ENCODE results near the gene TRPC4AP.

Gene TRPC4AP

DNA sequence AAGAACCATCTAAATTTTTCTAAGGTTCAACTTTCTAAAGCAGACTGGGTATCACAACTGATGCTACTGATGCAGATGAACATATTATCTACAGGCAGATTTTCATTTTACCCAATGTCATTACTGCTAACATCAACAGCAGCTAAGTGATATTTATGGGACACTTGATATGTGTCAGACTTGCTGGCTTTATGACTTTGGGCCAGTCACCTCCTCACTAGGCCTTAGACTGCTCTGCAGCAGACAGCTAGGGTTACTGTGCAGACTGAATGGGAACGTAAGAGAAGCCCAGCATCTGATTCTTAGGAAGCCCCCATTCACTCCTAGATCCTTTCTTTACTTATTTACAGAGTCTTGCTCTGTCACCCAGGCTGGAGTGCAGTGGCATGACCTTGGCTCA lies 70.8 kb downstream of the TRPC4AP start:
- no peaks in the 10 kb centered on the region for H3K4me1 ChIP-seq (ENCODE audit: low read length)
- no peaks in the 10 kb centered on the region for H3K27me3 ChIP-seq (replicated peaks; ENCODE audit: insufficient read depth, low read length)
- no peak for DNase-seq
- H3K4me3 ChIP-seq (ENCODE audit: low read length), result no peak overlapping the region
- no peak overlapping the region for H3K27ac ChIP-seq (ENCODE audit: low read length)
- no peaks in the 10 kb centered on the region for H3K36me3 ChIP-seq (replicated peaks; ENCODE audit: insufficient read depth, low read length)
- H3K4me2 ChIP-seq (ENCODE audit: low read depth, low read length), result no peak overlapping the region
- no peaks in the 10 kb centered on the region for H3K9me2 ChIP-seq (replicated peaks; ENCODE audit: insufficient read depth, low read length)
- no peak overlapping the region for H3K9ac ChIP-seq (ENCODE audit: low read length)
- no peak overlapping the region for H2AFZ ChIP-seq (ENCODE audit: low read length)
- H3F3A ChIP-seq (ENCODE audit: insufficient read depth, low read length), result no peaks in the 10 kb centered on the region
- H3K79me2 ChIP-seq (ENCODE audit: low read length), result no peaks in the 10 kb centered on the region
- no peaks in the 10 kb centered on the region for H4K20me1 ChIP-seq (ENCODE audit: insufficient read depth, low read length)
- no peaks in the 10 kb centered on the region for H3K9me3 ChIP-seq (replicated peaks; ENCODE audit: insufficient read depth, low read length)
- TF ChIP-seq, protein P1, sequence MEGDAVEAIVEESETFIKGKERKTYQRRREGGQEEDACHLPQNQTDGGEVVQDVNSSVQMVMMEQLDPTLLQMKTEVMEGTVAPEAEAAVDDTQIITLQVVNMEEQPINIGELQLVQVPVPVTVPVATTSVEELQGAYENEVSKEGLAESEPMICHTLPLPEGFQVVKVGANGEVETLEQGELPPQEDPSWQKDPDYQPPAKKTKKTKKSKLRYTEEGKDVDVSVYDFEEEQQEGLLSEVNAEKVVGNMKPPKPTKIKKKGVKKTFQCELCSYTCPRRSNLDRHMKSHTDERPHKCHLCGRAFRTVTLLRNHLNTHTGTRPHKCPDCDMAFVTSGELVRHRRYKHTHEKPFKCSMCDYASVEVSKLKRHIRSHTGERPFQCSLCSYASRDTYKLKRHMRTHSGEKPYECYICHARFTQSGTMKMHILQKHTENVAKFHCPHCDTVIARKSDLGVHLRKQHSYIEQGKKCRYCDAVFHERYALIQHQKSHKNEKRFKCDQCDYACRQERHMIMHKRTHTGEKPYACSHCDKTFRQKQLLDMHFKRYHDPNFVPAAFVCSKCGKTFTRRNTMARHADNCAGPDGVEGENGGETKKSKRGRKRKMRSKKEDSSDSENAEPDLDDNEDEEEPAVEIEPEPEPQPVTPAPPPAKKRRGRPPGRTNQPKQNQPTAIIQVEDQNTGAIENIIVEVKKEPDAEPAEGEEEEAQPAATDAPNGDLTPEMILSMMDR (IDR thresholded peaks at IDR 0.05; ENCODE audit: low read length), result no peak
- TF ChIP-seq EZH2phosphoT487 (IDR thresholded peaks at IDR 0.05; ENCODE audit: low read length) (no peak), EZH2 (optimal IDR thresholded peaks at IDR 0.05; ENCODE audit: low read depth, low read length) (no peak)

DNA sequence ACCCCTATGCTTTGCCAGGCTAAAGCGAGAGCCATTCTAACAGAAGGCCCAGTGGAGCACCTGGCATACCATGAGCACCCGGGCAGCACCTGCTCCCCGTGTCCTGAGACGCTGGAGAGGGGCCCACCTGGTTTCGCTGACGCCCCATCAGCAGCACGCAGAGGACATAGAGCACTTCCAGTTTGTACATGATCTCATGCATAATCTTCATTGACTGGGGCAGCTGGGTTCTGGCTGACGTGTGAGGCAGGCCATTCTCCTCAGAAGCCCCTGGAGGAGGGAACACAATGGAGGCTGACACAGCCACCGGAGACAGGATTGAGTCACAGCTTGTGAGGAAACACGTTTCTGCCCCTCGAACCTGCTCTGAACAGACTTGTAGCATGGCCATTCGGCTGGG lies 71.5 kb downstream of the TRPC4AP start:
- no peaks in the 10 kb centered on the region for H3K27me3 ChIP-seq (replicated peaks; ENCODE audit: insufficient read depth, low read length)
- H3K79me2 ChIP-seq (ENCODE audit: low read length), result no peaks in the 10 kb centered on the region
- no peaks in the 10 kb centered on the region for H3K4me1 ChIP-seq (ENCODE audit: low read length)
- H3K4me2 ChIP-seq (ENCODE audit: low read depth, low read length), result no peak overlapping the region
- H3F3A ChIP-seq (ENCODE audit: insufficient read depth, low read length), result no peaks in the 10 kb centered on the region
- H3K9ac ChIP-seq (ENCODE audit: low read length), result no peak overlapping the region
- H3K4me3 ChIP-seq (ENCODE audit: low read length), result no peak overlapping the region
- no peak for DNase-seq
- H2AFZ ChIP-seq (ENCODE audit: low read length), result no peak overlapping the region
- TF ChIP-seq EZH2phosphoT487 (IDR thresholded peaks at IDR 0.05; ENCODE audit: low read length), result no peak
- TF ChIP-seq EZH2 (optimal IDR thresholded peaks at IDR 0.05; ENCODE audit: low read depth, low read length), result no peak
- TF ChIP-seq, protein P1 (IDR thresholded peaks at IDR 0.05; ENCODE audit: low read length), result no peak
- no peaks in the 10 kb centered on the region for H4K20me1 ChIP-seq (ENCODE audit: insufficient read depth, low read length)
- no peaks in the 10 kb centered on the region for H3K9me3 ChIP-seq (replicated peaks; ENCODE audit: insufficient read depth, low read length)
- H3K9me2 ChIP-seq (replicated peaks; ENCODE audit: insufficient read depth, low read length), result no peaks in the 10 kb centered on the region
- H3K27ac ChIP-seq (ENCODE audit: low read length), result no peak overlapping the region
- no peaks in the 10 kb centered on the region for H3K36me3 ChIP-seq (replicated peaks; ENCODE audit: insufficient read depth, low read length)

DNA sequence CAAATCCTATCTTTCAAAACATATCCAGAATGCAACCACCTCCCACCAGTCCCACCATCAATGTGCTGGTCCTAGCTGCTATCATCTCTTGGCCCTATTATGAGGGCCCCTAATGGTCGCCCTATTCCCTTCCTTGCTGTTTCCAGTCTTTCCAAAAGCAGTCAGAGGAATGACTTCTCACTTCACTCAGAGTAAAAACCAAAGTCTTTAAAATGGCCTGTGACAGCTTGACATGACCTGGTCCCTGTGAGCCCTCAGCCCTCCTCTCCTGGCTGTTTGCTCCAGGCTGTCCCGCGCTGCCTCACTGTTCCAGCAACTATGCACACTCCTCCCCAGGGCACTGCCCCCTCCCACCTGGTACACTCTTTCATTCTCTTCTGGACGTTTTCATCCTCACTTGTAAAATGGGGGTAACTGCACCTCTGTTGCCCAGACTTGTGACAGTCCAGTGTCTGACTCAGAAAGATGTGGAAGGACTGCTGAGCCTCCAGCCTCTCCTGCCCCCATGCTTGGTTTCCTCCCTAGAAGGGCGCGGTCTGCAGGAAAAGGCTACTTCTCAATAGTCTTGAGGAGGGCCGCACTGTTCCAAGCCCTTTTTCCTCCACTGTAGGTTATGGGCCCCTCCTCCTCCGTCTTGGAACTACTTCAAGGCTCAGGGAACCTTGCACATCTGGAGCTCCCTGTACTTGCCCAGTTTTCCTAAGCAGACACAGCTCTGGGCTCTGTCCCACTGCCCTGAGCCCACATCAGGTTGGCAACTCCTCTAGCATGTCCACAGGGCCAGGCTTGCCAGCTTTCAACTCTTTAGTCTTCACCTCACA lies 72.3 kb downstream of the TRPC4AP start:
- no peaks in the 10 kb centered on the region for H3K36me3 ChIP-seq (replicated peaks; ENCODE audit: insufficient read depth, low read length)

More for the DNA sequence above, 72.3 kb downstream of the TRPC4AP start:
- Histone ChIP-seq H3K4me3 (ENCODE audit: low read length) (no peak overlapping the region), H3F3A (ENCODE audit: insufficient read depth, low read length) (no peaks in the 10 kb centered on the region), H3K9me3 (replicated peaks; ENCODE audit: insufficient read depth, low read length) (no peaks in the 10 kb centered on the region), H2AFZ (ENCODE audit: low read length) (no peak overlapping the region), H3K27ac (ENCODE audit: low read length) (no peak overlapping the region), H4K20me1 (ENCODE audit: insufficient read depth, low read length) (no peaks in the 10 kb centered on the region), H3K79me2 (ENCODE audit: low read length) (no peaks in the 10 kb centered on the region), H3K9me2 (replicated peaks; ENCODE audit: insufficient read depth, low read length) (no peaks in the 10 kb centered on the region), H3K27me3 (replicated peaks; ENCODE audit: insufficient read depth, low read length) (no peaks in the 10 kb centered on the region), H3K4me1 (ENCODE audit: low read length) (no peaks in the 10 kb centered on the region), H3K4me2 (ENCODE audit: low read depth, low read length) (no peak overlapping the region), H3K9ac (ENCODE audit: low read length) (no peak overlapping the region)
- DNase-seq, result no peak
- TF ChIP-seq, protein P1 (IDR thresholded peaks at IDR 0.05; ENCODE audit: low read length), result no peak
- TF ChIP-seq EZH2phosphoT487 (IDR thresholded peaks at IDR 0.05; ENCODE audit: low read length), result no peak
- TF ChIP-seq EZH2 (optimal IDR thresholded peaks at IDR 0.05; ENCODE audit: low read depth, low read length), result no peak
